PC-3 (cell line): ENCODE measurements around the gene HYAL4. TPM values are rescaled to one million over a fixed set of nuclear protein-coding genes. Genes with fewer than 3 reads are reported as not detected.

Source experiments
- ATAC-seq: fragments of 200-7000 bp; cut with Tn5 transposase; 2 replicates; pipeline ENCODE4 v1.9.1; 2020; ENCODE audit warnings: mild to moderate bottlenecking, moderate library complexity
- BruUV-seq: library from RNA; stranded (reverse); fragments of 400-500 nt; replicated peaks from 2 replicates; lab custom pipeline; 2021; lab: Mats Ljungman, UMichigan
- CTCF ChIA-PET: fragments of 300-600 bp; sonication (Branson Sonifier 250); formaldehyde crosslinking; loops from one replicate; lab custom pipeline; 2022; ENCODE audit warnings: antibody characterized with exemption; lab: Charles Lee
- POLR2A ChIA-PET: fragments of 300-600 bp; sonication (Branson Sonifier 250); formaldehyde crosslinking; loops from one replicate; lab custom pipeline; 2022; ENCODE audit warnings: antibody characterized with exemption; ENCODE audit not compliant: unreplicated experiment; lab: Charles Lee
- DNase-seq: peaks from one replicate; pipeline ENCODE4 v3.0.0-alpha.2; 2015
- H2AFZ ChIP-seq: fragments of 300-600 bp; sonication (generic); 2 replicates; pipeline ENCODE4 v1.6.0; 2016; ENCODE audit warnings: antibody characterized with exemption, low read length
- H3F3A ChIP-seq: fragments of 300-600 bp; sonication (generic); one replicate; pipeline ENCODE4 v1.6.0; 2017; ENCODE audit warnings: antibody characterized with exemption, low read length, control low read depth, mild to moderate bottlenecking; ENCODE audit not compliant: unreplicated experiment
- H3K27ac ChIP-seq: fragments of 300-600 bp; sonication (generic); 2 replicates; pipeline ENCODE4 v1.5.1; 2016; ENCODE audit warnings: mild to moderate bottlenecking, low read length
- H3K27me3 ChIP-seq: fragments of 300-600 bp; sonication (generic); 2 replicates; pipeline ENCODE4 v1.6.1; 2016; ENCODE audit warnings: low read length, mixed read lengths
- H3K36me3 ChIP-seq: fragments of 300-600 bp; sonication (generic); 2 replicates; pipeline ENCODE4 v1.6.1; 2016; ENCODE audit warnings: low read depth, mixed run types, low read length, mixed read lengths
- H3K4me1 ChIP-seq: fragments of 300-600 bp; sonication (generic); 2 replicates; pipeline ENCODE4 v1.5.1; 2016; ENCODE audit warnings: low read length; ENCODE audit not compliant: insufficient read depth
- H3K4me2 ChIP-seq: fragments of 300-600 bp; sonication (generic); 2 replicates; pipeline ENCODE4 v1.6.0; 2016; ENCODE audit warnings: low read length
- H3K4me3 ChIP-seq: fragments of 300-600 bp; sonication (generic); 2 replicates; pipeline ENCODE4 v1.5.1; 2016; ENCODE audit warnings: mild to moderate bottlenecking, low read length, mixed read lengths
- H3K79me2 ChIP-seq: fragments of 300-600 bp; sonication (generic); 2 replicates; pipeline ENCODE4 v1.6.1; 2017; ENCODE audit warnings: low read length, mixed read lengths
- H3K9ac ChIP-seq: fragments of 300-600 bp; sonication (generic); 2 replicates; pipeline ENCODE4 v1.6.0; 2016; ENCODE audit warnings: mild to moderate bottlenecking, low read length
- H3K9me2 ChIP-seq: fragments of 300-600 bp; sonication (generic); replicated peaks from 2 replicates; pipeline ENCODE4 v1.6.1; 2016; ENCODE audit warnings: mixed run types, low read length, mixed read lengths
- H3K9me3 ChIP-seq: fragments of 300-600 bp; sonication (generic); 2 replicates; pipeline ENCODE4 v1.6.1; 2016; ENCODE audit warnings: low read length, mixed read lengths
- H4K20me1 ChIP-seq: fragments of 300-600 bp; sonication (generic); 2 replicates; pipeline ENCODE4 v1.6.1; 2016; ENCODE audit warnings: low read length, mixed read lengths
- CTCF ChIP-seq: fragments of 300-600 bp; sonication (generic); conservative IDR thresholded peaks from 2 replicates; pipeline ENCODE4 v1.5.1; 2017; ENCODE audit warnings: antibody characterized with exemption, low read depth, mild to moderate bottlenecking, low read length
- EZH2 ChIP-seq: fragments of 300-600 bp; sonication (generic); IDR thresholded peaks from one replicate; pipeline ENCODE4 v1.6.1; 2017; ENCODE audit warnings: antibody characterized with exemption, mild to moderate bottlenecking, low read length; ENCODE audit not compliant: unreplicated experiment
- EZH2phosphoT487 ChIP-seq: fragments of 300-600 bp; sonication (generic); IDR thresholded peaks from 2 replicates; pipeline ENCODE4 v1.6.1; 2018; ENCODE audit warnings: mild to moderate bottlenecking, antibody characterized with exemption, low read length, borderline replicate concordance
- intact Hi-C: fragments of 100-400 bp; cut with micrococcal nuclease; formaldehyde crosslinking; loops from 2 replicates; pipeline ENCODE4 v1.9.0; 2023
- total RNA-seq: library from RNA; depleted of rRNA; stranded (reverse); fragments of >200 nt; gene quantifications from 2 replicates; pipeline ENCODE4 v1.2.3, GENCODE V29; 2014

Gene HYAL4
- total RNA-seq, 1 experiment from 2014 or later: 0.26 TPM

DNA sequence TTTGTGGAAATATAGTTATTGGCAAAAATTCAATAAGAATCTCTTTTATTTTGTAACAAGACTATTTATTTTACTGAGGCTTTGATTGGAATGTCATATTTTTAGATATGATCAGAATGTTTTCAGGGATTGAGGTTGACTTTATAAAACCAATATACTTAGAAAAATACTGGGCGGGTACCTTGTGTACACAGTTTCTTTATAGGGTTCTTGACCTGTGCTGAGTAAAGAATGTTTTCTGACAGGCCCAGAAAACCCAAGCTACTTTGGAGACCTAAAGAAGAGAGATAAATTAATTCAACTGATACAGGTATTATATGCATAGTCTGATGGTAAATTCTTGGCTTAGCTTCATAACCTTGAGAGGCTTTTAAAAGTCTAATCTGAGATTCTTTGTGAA, 56.1 kb downstream of the HYAL4 start:
- Histone ChIP-seq H2AFZ (no peak overlapping the region), H3K9ac (no peak overlapping the region), H3K9me2 (no peaks in the 10 kb centered on the region), H3F3A (no peaks in the 10 kb centered on the region), H3K36me3 (no peaks in the 10 kb centered on the region), H3K27ac (no peak overlapping the region), H4K20me1 (no peaks in the 10 kb centered on the region), H3K4me2 (no peak overlapping the region), H3K4me1 (peaks cover 5% of the 10 kb centered on the region; the same call in 1 of the 2 replicates), H3K9me3 (no peaks in the 10 kb centered on the region), H3K27me3 (no peaks in the 10 kb centered on the region), H3K79me2 (no peaks in the 10 kb centered on the region), H3K4me3 (no peak overlapping the region)
- BruUV-seq: no TSS peak
- intact Hi-C loops: loop anchor here (1.0 kb wide), 1 partner anchor 28 kb away; no protein-coding TSS in a partner anchor
- POLR2A ChIA-PET: interaction anchor here (0.6 kb wide), 1 partner anchor 36 kb away, joined by 5 read pairs; no protein-coding TSS in a partner anchor
- peak; percentile 69 for DNase-seq
- peak; percentile 97 for ATAC-seq
- CTCF ChIA-PET: interaction anchor here (0.6 kb wide), 1 partner anchor 258 kb away, joined by 3 read pairs; no protein-coding TSS in a partner anchor
- TF ChIP-seq CTCF: no peak
- TF ChIP-seq EZH2phosphoT487: no peak
- no peak for TF ChIP-seq EZH2

GRCh38 chr7:123905714-123906113, 60.7 kb downstream of the HYAL4 start:
- H4K20me1 ChIP-seq: no peaks in the 10 kb centered on the region
- TF ChIP-seq EZH2phosphoT487: no peak
- TF ChIP-seq CTCF: no peak
- no peak for TF ChIP-seq EZH2
- no peak overlapping the region for H3K4me2 ChIP-seq
- ATAC-seq: no peak
- BruUV-seq: no TSS peak
- H3K9me3 ChIP-seq: no peaks in the 10 kb centered on the region
- H3K9me2 ChIP-seq: no peaks in the 10 kb centered on the region
- no peak overlapping the region for H3K9ac ChIP-seq
- ChIA-PET POLR2A (no interaction called here), CTCF (no interaction called here)
- no peak for DNase-seq
- peaks cover 2% of the 10 kb centered on the region; the same call in 1 of the 2 replicates for H3K4me1 ChIP-seq
- intact Hi-C loops: no loop called here
- H3F3A ChIP-seq: no peaks in the 10 kb centered on the region
- H3K4me3 ChIP-seq: no peak overlapping the region
- no peaks in the 10 kb centered on the region for H3K79me2 ChIP-seq
- no peaks in the 10 kb centered on the region for H3K27me3 ChIP-seq
- H3K36me3 ChIP-seq: no peaks in the 10 kb centered on the region
- no peak overlapping the region for H3K27ac ChIP-seq
- no peak overlapping the region for H2AFZ ChIP-seq

DNA sequence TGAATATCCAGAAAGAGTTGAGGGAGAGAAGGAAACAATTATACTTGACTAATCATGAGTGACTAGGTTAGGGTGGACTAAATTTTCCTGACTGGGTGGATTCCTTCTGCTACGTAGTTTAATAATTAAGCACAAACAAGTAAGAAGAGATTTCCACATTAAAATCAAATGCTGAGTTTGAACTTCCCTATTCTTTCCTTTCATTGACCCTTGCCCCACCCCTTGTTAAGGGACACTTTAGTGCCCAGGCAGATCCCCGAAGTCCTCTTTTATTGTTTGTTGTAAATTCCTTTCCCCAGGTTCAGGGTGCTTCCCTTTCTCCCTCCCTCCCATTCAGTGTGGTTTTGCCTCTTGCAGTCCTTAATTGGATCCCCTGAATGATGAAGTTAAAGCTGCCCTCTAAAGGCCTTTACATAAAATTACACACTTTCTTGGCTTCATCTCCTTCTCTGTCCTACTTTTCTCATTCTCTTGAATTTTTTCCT, 71.3 kb downstream of the HYAL4 start:
- Histone ChIP-seq H3K36me3 (no peaks in the 10 kb centered on the region), H3K4me2 (no peak overlapping the region), H3K9ac (no peak overlapping the region), H4K20me1 (no peaks in the 10 kb centered on the region), H3K9me2 (no peaks in the 10 kb centered on the region), H2AFZ (no peak overlapping the region), H3K4me3 (no peak overlapping the region), H3K79me2 (no peaks in the 10 kb centered on the region), H3F3A (no peaks in the 10 kb centered on the region), H3K27me3 (no peaks in the 10 kb centered on the region), H3K9me3 (no peaks in the 10 kb centered on the region), H3K27ac (no peak overlapping the region), H3K4me1 (no peaks in the 10 kb centered on the region)
- ChIA-PET POLR2A (no interaction called here), CTCF (interaction anchor here (0.6 kb wide), 1 partner anchor 109 kb away, joined by 4 read pairs; no protein-coding TSS in a partner anchor)
- DNase-seq (peak; percentile 51), ATAC-seq (peak; percentile 80)
- no TSS peak for BruUV-seq
- TF ChIP-seq EZH2phosphoT487 (no peak), EZH2 (no peak), CTCF (peak; percentile 65)
- intact Hi-C loops: loop anchor here (1.0 to 5.0 kb wide), 2 partner anchors 44 to 118 kb away; no protein-coding TSS in a partner anchor
